Measurements from ENCODE around the gene MYOG.

MYOG gene

GRCh38 chr1:203090421-203091198 lies 4.8 kb upstream of the MYOG start:
- DNase-seq = no peak

GRCh38 chr1:203089651-203090045 lies 3.8 kb upstream of the MYOG start:
- DNase-seq = no peak

GRCh38 chr1:203089001-203089650 lies 3.3 kb upstream of the MYOG start:
- DNase-seq = no peak

GRCh38 chr1:203088441-203088840 lies 2.6 kb upstream of the MYOG start:
- no peak for DNase-seq

GRCh38 chr1:203086992-203087763 lies 1.4 kb upstream of the MYOG start:
- peak; percentile 42 for DNase-seq

GRCh38 chr1:203084588-203085527 lies 954 bp downstream of the MYOG start:
- DNase-seq = no peak

GRCh38 chr1:203083463-203083921 lies 2.3 kb downstream of the MYOG start:
- DNase-seq = no peak

- no peak for DNase-seq
These were observed 3.0 kb downstream of the MYOG start for GRCh38 chr1:203082571-203083462.

GRCh38 chr1:203082231-203082505 lies 3.6 kb downstream of the MYOG start:
- no peak for DNase-seq

- no peak for DNase-seq
These were observed 4.2 kb downstream of the MYOG start for GRCh38 chr1:203081465-203082230.

- no peak for DNase-seq
These were observed 5.4 kb downstream of the MYOG start for GRCh38 chr1:203080456-203080855.

- no peak for DNase-seq
These were observed 7.3 kb downstream of the MYOG start for GRCh38 chr1:203078478-203078877.

GRCh38 chr1:203077956-203078355 lies 7.9 kb downstream of the MYOG start:
- DNase-seq = no peak

GRCh38 chr1:203077367-203077766 lies 8.4 kb downstream of the MYOG start:
- DNase-seq = no peak

- DNase-seq = no peak
These were observed 9.7 kb downstream of the MYOG start for GRCh38 chr1:203076031-203076511.

- no peak for DNase-seq
These were observed 10.4 kb downstream of the MYOG start for GRCh38 chr1:203075236-203076030.

GRCh38 chr1:203074610-203075009 lies 11.2 kb downstream of the MYOG start:
- no peak for DNase-seq

GRCh38 chr1:203073469-203073868 lies 12.3 kb downstream of the MYOG start:
- no peak for DNase-seq

GRCh38 chr1:203072911-203073310 lies 12.9 kb downstream of the MYOG start:
- DNase-seq = no peak
